ENCODE results near the gene CHN2. TPM values are rescaled to one million over a fixed set of nuclear protein-coding genes. Genes with fewer than 3 reads are reported as not detected.

CHN2 gene
- total and polyA plus RNA-seq, 2 donors (not counting 1 experiment from before 2014, with no cell fraction given), result 0.86 to 1.4 TPM

- H3K27me3 ChIP-seq (replicated peaks in 1 of 4; ENCODE audit: control extremely low read depth in 1 of 4, control insufficient read depth in 3 of 4, insufficient read depth in 4 of 4, low read length in 3 of 4), result peaks cover 0 to 4% (median 0%) of the 10 kb centered on the region in 4 experiments
- Mint-ChIP-seq H3K27me3 (peaks cover 23% of the 10 kb centered on the region), H3K4me1 (peaks cover 19% of the 10 kb centered on the region), H3K27ac (no peak overlapping the region), H3K9me3 (ENCODE audit: insufficient read depth) (no peaks in the 10 kb centered on the region), H3K4me3 (no peak overlapping the region)
- no peaks in the 10 kb centered on the region for H3K79me2 ChIP-seq (ENCODE audit: control insufficient read depth, insufficient read depth, low read length)
- H4K20me1 ChIP-seq (ENCODE audit: control insufficient read depth, insufficient read depth, low read length, poor library complexity, severe bottlenecking), result no peaks in the 10 kb centered on the region
- H3K4me2 ChIP-seq (replicated peaks; ENCODE audit: low read depth, low read length, poor library complexity, severe bottlenecking), result no peak overlapping the region
- intact Hi-C loops (cut with micrococcal nuclease), result no loop called here
- ChIA-PET POLR2A (no interaction called here), CTCF (no interaction called here)
- ATAC-seq (ENCODE audit: low read depth), result no peak
- H3K9me3 ChIP-seq (ENCODE audit: control extremely low read depth in 1 of 3, control insufficient read depth in 2 of 3, insufficient read depth in 1 of 3, low read length in 2 of 3), result no peaks in the 10 kb centered on the region
- no peaks in the 10 kb centered on the region for H3K4me1 ChIP-seq (ENCODE audit: control insufficient read depth in 2 of 2, insufficient read depth in 2 of 2, low read length in 2 of 2)
- no peak overlapping the region for H3K4me3 ChIP-seq (ENCODE audit: control extremely low read depth in 1 of 5, extremely low read depth in 1 of 5, insufficient read depth in 1 of 5, low read depth in 2 of 5, low read length in 4 of 5)
- no peak for TF ChIP-seq CTCF (IDR thresholded peaks at IDR 0.05)
- TF ChIP-seq EZH2 (IDR thresholded peaks at IDR 0.05; ENCODE audit: borderline replicate concordance, insufficient read depth, low read depth, low read length, poor library complexity, severe bottlenecking), result no peak
- H3K27ac ChIP-seq (ENCODE audit: low read length in 2 of 2), result no peak overlapping the region
- H3K9ac ChIP-seq (ENCODE audit: low read length), result no peak overlapping the region
- no peaks in the 10 kb centered on the region for H3K36me3 ChIP-seq (replicated peaks in 1 of 2; ENCODE audit: control extremely low read depth in 1 of 2, control insufficient read depth in 1 of 2, extremely low read depth in 1 of 2, insufficient read depth in 2 of 2, low read length in 1 of 2)
- DNase-seq, result no peak
- H2AFZ ChIP-seq (ENCODE audit: insufficient read depth, low read depth, low read length, poor library complexity, severe bottlenecking), result no peak overlapping the region
Measured at GRCh38 chr7:29420011-29420410, 225.4 kb downstream of the CHN2 start.

GRCh38 chr7:29421010-29421956 is 226.7 kb downstream of the CHN2 start:
- ATAC-seq (ENCODE audit: low read depth) (no peak), DNase-seq (no peak)
- Mint-ChIP-seq H3K4me3 (no peak overlapping the region), H3K9me3 (ENCODE audit: insufficient read depth) (no peaks in the 10 kb centered on the region), H3K27me3 (peaks cover 25% of the 10 kb centered on the region), H3K27ac (no peak overlapping the region), H3K4me1 (peaks cover 20% of the 10 kb centered on the region)
- H3K9ac ChIP-seq (ENCODE audit: low read length), result no peak overlapping the region
- no peak overlapping the region for H3K27ac ChIP-seq (ENCODE audit: low read length in 2 of 2)
- no peak overlapping the region for H3K4me2 ChIP-seq (replicated peaks; ENCODE audit: low read depth, low read length, poor library complexity, severe bottlenecking)
- ChIA-PET POLR2A (no interaction called here), CTCF (interaction anchor here (1.2 kb wide), 1 partner anchor 12 kb away, joined by 4 read pairs; no protein-coding TSS in a partner anchor)
- TF ChIP-seq CTCF (IDR thresholded peaks at IDR 0.05), result no peak
- no peak for TF ChIP-seq EZH2 (IDR thresholded peaks at IDR 0.05; ENCODE audit: borderline replicate concordance, insufficient read depth, low read depth, low read length, poor library complexity, severe bottlenecking)
- H3K4me3 ChIP-seq (ENCODE audit: control extremely low read depth in 1 of 5, extremely low read depth in 1 of 5, insufficient read depth in 1 of 5, low read depth in 2 of 5, low read length in 4 of 5), result no peak overlapping the region
- H3K4me1 ChIP-seq (ENCODE audit: control insufficient read depth in 2 of 2, insufficient read depth in 2 of 2, low read length in 2 of 2), result no peaks in the 10 kb centered on the region
- H3K27me3 ChIP-seq (replicated peaks in 1 of 4; ENCODE audit: control extremely low read depth in 1 of 4, control insufficient read depth in 3 of 4, insufficient read depth in 4 of 4, low read length in 3 of 4), result peaks cover 0 to 4% (median 0%) of the 10 kb centered on the region in 4 experiments
- 66% methylated on average over 7 of the region's 12 CpGs for WGBS (ENCODE audit: insufficient coverage)
- H4K20me1 ChIP-seq (ENCODE audit: control insufficient read depth, insufficient read depth, low read length, poor library complexity, severe bottlenecking), result no peaks in the 10 kb centered on the region
- no peaks in the 10 kb centered on the region for H3K79me2 ChIP-seq (ENCODE audit: control insufficient read depth, insufficient read depth, low read length)
- intact Hi-C loops (cut with micrococcal nuclease), result no loop called here
- H3K36me3 ChIP-seq (replicated peaks in 1 of 2; ENCODE audit: control extremely low read depth in 1 of 2, control insufficient read depth in 1 of 2, extremely low read depth in 1 of 2, insufficient read depth in 2 of 2, low read length in 1 of 2), result no peaks in the 10 kb centered on the region
- H3K9me3 ChIP-seq (ENCODE audit: control extremely low read depth in 1 of 3, control insufficient read depth in 2 of 3, insufficient read depth in 1 of 3, low read length in 2 of 3), result no peaks in the 10 kb centered on the region
- H2AFZ ChIP-seq (ENCODE audit: insufficient read depth, low read depth, low read length, poor library complexity, severe bottlenecking), result no peak overlapping the region

Data from B cell (primary cell).